ENCODE data around the gene MIA.

DNA sequence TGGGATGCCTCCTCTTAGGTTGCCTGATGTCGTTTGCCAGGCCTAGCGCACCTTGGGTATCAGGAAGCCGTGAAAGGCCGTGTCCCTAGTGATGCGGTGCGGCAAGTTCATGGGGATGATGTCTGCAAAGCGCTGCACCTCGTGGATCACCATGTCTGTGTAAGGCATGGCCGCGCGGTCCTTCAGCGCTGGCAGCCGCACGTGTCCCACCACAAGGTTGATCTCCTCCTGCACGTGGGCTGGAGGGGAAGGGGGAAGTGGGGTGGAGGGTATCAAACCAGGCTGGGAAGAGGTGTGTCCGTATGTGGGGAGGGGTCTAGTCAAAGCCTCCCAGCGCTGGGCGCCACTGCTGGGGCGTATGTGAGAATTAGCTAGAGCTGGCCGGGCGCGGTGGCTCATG lies 46.8 kb downstream of the MIA start:
- TF ChIP-seq GATA3 (IDR thresholded peaks at IDR 0.05; ENCODE audit: low read depth, low read length) (no peak), GATA2 (IDR thresholded peaks at IDR 0.05; ENCODE audit: low read depth, low read length) (no peak)
